Ureter (tissue), 1 donor: ENCODE results near the gene HOXA11. TPM values are rescaled to one million over a fixed set of nuclear protein-coding genes. Genes with fewer than 3 reads are reported as not detected.

Source experiments
- DNase-seq: peaks from one replicate; pipeline ENCODE4 v3.0.0-alpha.2; 2020; ENCODE audit warnings: low spot score
- total RNA-seq: library from RNA; stranded (reverse); gene quantifications from one replicate; pipeline ENCODE4 v1.2.4, GENCODE V29; 2023
- donor health status: DM: yes; HTN: yes; CAD: no.

Gene HOXA11
- total RNA-seq, 1 donor from 2014 or later, result 16.6 TPM

DNA sequence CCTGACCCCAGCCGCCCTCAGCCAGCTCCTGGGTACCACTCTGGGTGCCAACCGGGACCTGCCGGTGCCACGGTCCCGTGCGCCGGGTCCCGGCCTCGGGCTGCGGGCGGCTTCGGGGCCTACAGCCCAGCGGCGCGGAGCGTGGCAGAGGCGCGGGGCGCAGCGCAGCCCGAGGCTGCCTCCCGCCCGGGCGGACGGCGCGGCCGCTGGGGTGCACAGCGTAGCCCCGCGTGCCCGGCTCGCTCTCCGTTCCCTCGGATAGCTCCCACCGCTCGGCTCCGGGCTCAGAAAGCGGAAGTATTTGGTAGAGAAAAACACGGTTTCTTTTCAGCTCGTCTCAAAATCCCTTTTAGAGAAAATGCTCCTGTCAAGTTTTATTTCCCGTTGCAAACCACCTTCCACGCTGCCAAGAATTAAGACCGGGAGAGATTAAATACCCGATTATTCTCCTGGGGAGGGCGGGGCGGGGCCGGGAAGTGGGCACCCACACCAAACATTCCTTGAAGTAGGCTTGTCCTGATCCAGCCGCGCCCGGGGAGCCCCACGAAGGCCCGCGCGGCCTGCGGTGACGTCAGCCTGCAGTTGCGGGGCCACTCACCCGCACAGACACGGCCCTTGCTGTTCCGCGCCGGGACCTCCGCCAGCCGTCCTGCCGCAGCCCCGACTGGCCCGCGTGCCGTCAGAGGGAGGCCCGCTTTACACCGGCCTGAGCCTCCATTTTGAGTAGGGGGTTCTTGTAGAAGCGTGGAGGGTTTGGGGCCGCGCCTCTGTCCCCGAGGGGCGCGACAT lies 7.7 kb upstream of the HOXA11 start:
- DNase-seq, result peak; percentile 56

DNA sequence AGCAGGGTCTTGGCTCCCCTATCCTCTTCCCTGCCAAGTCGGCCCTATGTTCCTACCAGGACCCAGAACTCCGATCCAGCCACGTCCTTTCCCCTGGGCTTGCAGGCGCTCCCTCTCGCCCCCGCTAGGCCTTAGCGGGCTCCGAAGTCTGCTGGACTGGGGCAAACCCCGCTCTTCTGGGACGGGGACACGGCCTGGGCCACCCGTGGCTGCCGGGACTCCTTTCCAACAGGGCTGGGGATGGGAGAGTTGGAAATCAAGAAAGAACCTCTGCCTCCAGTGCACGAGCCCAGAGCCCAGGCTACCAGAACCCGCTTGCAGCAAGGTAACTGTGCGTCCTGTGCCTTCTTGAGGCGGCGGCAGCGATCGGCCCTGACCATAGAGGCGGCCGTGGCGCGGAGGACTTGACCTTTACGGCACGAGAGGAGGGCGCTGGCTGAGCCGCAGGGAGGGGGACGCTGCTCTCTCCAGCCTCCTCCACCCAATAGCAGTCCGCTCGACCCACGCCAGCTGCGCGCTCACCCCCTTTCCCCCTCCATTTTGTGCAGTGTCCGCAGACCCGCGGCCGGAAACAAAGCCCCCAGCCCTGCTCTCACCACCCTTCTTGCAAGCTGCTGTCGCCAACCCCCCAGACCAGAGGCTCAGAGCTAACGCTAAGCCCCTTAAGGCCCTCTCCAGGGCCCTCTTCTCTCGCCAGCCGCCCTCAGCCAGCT lies 7.0 kb upstream of the HOXA11 start:
- DNase-seq, result peak; percentile 83

DNA sequence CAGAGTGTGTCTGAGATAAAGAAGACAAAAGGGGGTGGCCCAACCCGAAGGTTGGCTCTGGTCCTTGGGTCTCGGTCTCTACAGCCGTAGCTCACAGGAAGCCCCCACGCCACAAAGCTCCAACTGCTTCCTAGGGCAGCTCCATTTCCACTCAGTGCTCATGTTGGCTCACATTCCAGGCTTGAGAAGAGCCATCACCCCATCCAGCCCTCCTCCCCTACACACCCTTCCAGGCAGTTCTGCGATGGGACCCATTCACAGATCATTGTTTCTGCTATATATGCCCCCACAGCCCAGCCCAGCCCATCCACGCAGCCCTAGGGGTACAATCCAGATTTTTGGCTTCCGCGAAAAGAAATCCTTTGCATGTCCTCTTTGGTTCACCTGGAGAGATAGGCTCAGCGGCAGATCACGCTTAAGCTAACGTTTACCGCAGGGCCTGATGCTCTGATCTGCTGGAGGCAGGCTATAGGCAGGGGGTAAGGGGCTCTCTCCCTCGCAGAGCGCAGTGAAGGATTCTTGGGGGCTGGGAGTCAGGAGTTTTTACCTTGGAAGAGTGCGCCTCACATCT lies 6.2 kb upstream of the HOXA11 start:
- DNase-seq, result peak; percentile 48

DNA sequence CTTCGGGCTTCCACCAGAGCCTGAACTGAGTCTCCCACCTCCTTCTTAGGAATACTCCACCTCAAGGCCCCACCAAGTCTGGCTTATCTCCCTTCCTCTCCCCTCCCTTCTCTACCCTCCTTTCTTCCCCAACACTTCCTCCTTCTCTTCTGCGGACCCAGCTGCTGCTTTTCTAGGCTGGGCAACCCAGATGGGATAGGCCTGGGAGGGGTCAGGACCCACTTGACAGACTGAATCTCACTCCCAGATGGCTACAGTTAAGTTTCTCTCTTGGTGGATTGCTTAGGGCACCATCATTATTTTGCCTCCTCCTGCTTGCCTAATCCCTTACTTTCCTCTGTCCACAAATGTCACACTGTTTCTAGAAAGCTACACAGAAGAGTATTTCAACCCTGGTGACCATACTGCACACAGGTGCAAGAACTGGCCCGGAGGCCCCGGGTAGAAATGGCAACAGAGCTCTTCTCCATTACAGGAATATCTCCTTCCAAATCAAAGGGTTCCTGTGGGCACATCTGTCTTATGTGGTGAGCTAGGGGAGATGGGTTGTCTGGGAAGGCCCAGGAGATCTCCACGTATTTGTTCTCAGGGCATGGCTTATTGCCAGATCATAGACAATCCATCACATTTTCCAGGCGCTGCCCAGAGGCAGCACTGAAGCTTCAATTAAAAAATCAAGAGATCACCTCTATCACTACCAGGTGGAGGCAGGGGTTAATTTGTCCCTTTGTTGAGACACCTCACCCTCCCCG lies 5.1 kb upstream of the HOXA11 start:
- DNase-seq, result peak; percentile 44

DNA sequence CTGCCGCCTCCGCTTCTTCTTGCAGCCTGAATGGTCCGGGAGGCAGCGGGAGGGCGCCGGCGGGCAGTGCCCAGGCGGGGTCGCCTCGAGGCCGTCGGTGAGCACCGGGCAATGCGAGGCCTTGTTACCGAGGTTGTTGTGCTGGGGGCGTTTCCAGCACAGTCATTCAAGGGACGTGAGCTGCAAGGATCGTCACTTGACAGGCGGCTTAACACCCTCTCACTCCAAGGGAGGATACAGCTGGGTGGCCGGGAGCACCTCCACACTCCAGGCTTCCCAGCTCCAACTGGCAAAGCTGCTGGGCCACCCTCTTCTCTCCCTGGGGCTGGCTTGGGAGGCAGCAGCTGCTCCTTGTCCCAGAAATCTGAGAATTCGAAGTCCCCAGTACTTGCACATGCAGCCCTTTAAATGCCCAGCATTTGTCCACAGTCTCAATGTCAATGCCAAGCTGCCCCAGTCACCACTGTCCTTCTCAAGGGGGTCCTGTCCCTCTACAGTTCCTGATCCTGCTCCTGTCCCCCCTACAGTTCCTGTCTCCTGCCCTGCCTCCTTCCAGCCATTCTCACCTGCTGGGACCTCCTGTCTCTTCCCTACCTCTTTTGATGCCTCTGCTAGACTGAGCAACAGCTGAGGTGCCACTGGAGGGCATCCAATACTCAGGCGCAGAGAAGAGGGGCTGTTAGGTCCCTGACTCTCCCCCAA lies 4.4 kb upstream of the HOXA11 start:
- DNase-seq, result peak; percentile 61

DNA sequence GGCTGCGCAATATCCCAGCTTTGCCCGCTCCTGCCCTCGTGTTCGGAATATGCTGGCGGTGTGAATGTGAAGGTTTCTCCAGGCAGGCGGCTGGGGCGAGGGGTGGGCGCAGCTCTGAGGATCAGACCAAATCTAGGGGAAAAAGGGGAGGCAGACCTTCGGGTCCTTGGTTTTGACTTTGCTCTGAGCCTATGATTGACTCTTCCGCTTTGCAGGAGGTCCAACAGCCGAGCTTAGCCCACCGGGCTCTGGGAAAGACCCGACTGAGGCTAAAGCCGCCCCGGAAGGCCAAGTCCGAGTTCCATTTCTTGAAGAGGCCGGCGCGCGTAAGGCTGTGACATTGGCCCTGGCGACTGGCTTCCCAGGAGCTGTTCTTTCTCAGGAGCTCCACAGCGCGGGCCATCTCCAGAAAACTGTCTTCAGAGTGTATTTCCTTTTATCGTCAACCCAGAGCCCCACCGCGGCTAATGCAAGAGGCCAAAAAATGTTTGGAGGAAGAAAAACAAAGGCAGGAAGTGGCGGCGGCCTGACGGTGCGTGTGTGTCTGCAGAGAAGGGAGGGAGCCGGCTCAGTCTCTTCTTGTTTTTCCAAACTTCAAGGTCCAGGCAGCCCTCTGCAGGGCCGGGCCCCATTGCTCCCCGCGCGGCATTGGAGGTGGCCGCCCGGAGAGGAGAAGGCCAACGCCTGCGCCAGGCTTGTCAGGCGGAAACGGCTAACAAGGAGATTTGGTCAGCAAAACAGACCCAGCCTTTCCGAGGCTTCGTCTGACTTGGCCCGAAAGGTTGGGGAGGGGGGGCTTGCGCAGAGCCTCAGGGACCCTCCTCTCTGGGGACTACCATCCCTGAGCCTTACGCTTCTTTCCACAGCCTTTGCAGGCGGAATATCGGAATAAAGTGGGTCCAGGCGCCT lies 3.6 kb upstream of the HOXA11 start:
- DNase-seq, result peak; percentile 58

DNA sequence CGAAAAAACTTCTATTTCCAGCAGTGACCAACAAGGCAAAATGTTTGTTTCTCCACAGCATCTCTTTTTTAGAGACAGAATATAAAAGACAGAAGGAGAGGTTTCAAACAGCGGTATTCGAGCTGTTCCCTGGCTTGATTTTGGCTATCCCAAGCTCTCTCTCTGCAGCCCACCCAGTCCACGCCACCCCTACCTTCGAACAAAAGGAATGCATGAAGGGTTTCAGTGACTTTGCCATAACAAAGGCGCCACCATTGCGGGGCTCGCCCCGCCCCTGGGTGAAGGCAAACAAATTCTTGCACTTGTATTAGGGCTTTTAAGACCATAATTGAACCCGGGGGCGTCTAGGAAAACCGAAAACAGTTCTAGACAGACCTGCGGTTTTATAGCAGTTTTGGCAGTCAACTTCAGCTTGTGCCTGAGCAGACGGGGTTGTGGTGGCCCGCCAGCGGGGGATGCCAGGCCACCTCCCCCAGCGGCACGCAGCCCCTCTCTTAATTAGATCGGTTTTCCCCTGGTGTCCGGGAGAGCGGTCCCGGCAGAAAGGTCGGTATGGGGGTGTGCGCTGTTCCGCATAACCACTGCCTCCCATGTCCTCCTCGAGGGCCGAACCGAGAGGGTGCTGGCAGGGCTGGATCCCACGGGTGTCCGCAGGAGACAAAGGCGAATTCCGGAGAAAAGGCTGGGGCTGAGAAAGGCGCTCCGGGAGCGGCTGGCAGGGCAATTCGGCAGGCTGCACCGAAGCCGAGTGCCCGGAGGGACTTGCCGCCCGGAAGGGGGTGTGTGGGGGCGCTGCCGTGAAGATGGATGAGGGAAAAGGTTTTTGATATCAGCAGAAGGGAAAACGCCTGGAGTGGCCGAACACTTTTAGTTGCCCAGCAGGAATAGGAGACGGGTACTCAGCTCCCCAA lies 2.7 kb upstream of the HOXA11 start:
- DNase-seq, result peak; percentile 42

DNA sequence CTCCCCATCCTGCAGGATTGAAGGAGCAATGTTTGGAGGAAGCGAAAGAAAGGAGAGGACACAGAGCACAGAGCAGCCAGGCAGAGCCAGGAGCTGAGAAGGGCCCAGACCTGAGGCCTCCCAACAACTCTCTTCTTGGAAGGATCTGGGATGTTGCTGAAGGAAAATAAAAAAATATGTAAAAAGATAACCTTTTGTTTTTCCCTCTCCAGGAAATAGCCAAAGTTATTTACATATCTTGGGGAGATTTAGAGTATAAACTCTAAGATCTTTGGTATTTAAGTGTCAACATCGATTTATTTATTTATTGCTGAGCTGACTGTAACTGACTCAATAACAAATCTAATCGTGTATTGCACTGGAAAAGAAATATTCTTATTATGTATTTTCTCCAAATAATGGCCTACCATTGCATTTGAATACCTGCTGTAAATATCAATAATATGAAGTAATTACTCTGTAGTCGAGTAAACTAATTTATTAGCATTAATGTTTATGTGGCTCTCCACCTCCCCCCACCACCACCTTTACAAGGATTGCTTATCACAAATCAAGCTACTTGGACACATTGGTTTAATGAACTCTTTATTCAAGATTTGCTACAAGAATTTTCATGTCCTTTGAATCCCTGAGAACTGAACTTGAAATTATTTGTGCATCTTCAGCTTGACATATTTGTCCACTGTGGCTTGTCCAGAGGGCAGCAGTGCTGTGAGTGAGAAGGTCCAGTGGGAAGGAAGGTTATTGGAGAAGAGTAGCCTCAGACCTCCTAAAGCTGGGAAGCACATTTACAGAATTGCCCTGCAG lies 1.8 kb upstream of the HOXA11 start:
- DNase-seq, result no peak

DNA sequence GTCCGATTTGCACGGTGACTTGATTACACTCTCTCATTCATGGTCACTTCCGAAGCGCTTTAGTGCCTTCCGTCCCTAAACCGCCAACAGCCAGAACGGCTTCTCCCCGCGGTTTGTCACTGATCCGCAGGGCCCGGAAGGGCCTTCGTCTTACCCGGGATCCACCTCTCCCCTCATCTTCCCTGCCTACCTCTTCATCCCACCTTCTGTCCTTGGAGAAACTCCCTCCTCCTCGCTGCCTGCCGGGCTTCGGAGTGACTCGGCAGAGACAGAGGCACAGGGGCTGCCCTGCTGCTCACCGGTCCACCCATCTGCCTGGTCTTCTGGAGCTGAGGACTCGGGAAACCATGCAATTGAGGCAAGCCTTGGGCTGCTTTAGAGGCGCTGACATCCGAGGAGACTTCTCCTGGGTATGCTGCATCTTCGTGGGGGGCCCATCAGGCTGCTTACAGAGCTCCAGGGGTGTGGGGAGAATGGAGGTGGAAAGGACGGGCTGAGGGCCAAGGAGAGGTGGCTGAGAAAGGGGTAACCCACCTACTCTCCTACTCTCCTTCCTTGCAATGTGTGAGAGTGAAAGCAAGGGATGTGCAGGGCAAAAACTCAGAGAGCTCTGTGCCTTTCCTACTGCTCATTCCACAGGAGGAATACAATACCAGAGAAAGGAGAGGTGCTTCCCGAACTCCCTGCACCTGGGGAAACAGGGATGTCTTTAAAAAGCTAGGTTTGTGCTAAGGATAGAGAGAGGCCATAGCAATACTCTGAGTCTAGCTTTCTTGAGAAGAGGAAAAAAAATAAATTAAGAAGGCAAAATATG lies 1.0 kb upstream of the HOXA11 start:
- peak; percentile 48 for DNase-seq

DNA sequence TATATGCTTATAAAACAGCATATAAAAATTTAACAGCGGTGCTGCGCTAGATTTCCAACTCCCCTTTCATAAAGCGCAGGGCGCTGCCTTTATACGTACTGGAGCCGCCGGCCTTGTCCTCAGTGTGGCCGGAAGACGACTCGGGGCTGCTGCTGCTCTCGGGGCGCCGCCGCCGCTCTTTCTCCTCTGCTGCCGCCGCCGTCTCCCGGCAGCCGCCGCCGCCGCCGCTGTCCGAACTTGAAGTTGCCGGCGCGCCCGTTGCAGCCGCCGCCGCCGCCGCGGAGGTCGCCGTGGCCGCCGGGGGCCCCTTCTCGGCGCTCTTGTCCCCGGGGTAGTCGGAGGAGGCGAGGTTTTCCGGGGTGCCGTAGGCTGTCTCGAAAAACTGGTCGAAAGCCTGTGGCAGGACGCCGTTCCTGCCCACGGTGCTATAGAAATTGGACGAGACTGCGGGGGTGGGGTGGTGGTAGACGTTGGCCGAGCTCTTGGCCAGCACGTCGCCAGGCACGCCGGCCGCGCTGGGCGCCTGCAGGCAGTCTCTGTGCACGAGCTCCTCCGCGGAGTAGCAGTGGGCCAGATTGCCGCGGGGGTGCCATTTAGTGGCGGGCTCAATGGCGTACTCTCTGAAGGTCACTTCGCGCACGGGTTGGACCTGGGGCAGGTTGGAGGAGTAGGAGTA lies 557 bp downstream of the HOXA11 start:
- peak; percentile 49 for DNase-seq

DNA sequence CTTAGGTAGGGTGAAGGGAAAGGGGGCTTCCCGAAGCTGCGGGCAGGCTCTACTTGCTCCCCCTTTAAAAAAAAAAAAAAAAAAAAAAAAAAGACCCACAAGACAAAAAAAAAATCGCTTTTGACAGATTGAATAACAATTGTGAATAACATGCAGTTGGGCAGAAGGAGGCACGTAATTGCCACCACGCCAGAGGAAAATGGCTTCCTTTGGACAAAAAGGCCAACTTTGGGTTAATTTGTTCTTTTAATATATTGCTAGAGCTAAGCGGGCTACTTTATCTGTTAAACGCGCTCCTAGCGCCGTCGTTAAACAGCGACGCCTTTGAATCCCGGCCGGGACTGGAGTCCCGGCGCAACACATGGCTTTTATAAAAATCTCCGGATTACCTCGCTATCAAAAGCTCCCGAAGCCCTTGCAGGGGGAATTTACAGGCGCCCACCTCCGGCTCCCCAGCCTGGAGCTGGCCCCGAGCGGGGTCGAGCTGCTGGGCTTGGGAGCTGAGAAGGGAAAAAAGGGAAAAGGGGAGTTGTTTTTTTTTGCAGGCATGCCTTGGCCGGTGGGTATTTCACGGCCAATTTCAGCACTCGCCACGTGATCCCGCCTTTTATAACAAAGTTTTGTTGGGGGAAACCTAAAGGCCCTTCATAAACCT lies 1.2 kb downstream of the HOXA11 start:
- DNase-seq, result no peak

DNA sequence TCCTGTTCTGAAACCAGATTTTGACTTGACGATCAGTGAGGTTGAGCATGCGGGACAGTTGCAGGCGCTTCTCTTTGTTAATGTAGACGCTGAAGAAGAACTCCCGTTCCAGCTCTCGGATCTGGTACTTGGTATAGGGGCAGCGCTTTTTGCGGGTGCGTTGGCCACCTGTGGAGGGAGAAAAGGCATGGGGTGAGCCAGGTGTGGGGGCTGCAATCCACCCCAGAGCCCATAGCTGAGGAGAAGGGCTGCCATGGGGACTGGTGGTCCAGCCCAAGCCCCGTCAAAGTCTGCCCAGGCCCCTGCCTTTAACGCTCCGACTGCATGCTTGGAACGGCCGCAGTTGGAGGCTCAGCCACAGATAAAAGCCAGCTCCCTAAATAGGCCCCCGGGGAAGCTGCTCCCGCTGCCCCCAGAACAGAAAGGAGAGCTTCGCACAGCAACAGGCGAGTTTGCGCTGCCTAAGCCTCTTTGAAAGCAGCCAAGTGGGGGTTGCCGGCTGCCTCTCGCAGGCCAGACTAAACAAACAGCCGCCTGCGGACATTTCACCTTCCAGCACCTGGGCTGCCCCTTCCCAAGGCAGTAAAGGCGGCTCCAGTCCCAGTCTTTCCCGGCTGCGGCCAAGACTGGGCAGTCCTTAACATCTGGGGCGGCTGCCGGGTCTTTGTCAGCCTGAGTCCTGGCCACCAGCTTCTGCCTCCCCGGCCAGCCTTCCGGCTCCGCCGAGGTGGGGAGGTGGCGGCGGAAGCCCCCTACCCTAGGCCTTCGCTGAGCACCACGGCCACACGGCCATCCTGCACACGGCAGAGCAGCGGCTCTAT lies 2.0 kb downstream of the HOXA11 start:
- DNase-seq, result peak; percentile 41

DNA sequence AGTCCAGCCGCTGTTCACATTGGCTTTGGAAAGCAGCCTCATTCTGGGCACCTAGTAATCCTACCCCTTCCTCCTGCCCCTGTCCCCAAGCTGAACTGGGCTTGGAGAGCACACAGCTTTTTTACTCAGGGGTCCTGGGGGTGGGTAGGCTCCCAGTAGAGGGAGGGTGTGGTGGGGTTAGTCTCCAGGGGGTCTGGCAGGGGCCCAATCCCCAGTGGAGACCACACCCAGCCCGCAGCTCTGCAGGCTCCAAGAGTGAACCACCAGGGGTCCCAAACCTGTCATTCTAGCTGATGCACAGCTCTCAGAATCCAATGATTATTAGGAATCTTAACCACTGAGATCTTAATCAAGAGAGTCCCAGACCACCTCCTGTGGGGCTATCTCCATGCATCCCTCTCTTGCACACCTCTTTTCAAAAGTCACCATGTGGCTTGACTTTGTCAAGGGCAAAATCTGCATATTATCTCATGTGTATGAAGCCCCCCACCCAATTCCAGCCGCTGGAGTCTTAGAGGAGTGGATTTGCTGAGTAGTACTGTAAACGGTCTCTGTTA lies 2.7 kb downstream of the HOXA11 start:
- peak; percentile 43 for DNase-seq

DNA sequence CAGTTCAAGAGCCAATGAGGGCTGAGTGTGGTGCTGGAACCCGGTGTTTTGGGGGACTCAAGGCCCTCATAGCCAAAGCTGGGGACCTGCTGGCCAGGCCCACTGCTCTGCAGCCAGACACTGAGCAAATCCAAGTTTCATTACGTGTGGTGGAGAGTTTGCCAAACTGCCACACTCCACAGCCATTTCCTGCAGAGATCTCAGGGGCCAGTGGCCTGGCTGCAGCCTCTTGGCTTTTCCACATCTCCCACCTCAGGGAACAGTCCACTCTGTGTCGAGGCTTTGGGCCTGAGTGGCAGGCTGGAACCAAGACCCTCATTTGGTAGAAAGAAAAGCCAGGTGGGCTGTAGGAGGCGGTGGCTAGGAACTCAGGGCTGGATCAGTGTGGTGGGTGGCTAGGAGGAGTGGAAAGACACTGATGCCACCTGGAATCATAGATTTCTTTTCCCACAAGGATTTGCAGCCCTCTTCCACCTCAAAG lies 3.2 kb downstream of the HOXA11 start:
- peak; percentile 39 for DNase-seq
